Stomach (tissue), 4 donors: ENCODE measurements around the gene UTP3.

Source experiments
- EP300 ChIP-seq: sonication (generic); formaldehyde crosslinking; IDR thresholded peaks from one replicate; pipeline ENCODE4 v1.6.1; 2017; ENCODE audit warnings: antibody characterized with exemption
- POLR2A ChIP-seq, 4 donors: fragments of 450-650 bp; IDR thresholded peaks; one replicate each; pipeline ENCODE4 v1.6.1; 2016; ENCODE audit warnings: antibody characterized with exemption in 4 of 4, control low read depth in 2 of 4, mild to moderate bottlenecking in 1 of 4, moderate library complexity in 1 of 4
- POLR2AphosphoS5 ChIP-seq, 3 donors: sonication (generic); formaldehyde crosslinking; IDR thresholded peaks; one replicate each; pipeline ENCODE4 v1.6.1; 2016; ENCODE audit warnings: antibody characterized with exemption in 3 of 3
- TF ChIP-seq, protein P1 (sequence below), 7 experiments: fragments of 450-650 bp in 4 of 7; fragments of 200-600 bp in 3 of 7; sonication (generic) in 3 of 7; IDR thresholded peaks; one replicate each; pipeline ENCODE4 v1.5.1; 2016 to 2019; ENCODE audit warnings: antibody characterized with exemption in 7 of 7, control low read depth in 2 of 7, mild to moderate bottlenecking in 1 of 7

DNA sequence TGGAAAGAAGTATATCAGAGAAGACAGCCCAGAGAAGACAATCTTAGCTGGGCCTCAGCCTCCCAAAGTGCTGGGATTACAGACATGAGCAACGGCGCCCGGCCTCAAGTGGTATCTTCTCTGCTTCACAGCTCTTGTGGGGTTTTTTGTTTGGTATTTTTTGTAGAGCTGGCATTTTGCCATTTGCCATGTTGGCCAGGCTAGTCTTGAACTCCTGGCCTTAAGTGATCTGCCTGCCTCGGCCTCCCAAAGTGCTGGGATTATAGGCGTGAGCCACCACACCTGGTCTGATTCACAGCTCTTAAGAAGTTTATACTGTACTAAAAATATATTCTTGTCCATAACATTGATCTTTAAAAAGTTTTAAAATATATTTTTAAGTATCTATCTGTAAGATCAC is 12.4 kb downstream of the UTP3 start:
- TF ChIP-seq POLR2AphosphoS5 (IDR thresholded peaks at IDR 0.05) (no peak), POLR2A (IDR thresholded peaks at IDR 0.05) (no peak), EP300 (no peak)
- TF ChIP-seq, protein P1, sequence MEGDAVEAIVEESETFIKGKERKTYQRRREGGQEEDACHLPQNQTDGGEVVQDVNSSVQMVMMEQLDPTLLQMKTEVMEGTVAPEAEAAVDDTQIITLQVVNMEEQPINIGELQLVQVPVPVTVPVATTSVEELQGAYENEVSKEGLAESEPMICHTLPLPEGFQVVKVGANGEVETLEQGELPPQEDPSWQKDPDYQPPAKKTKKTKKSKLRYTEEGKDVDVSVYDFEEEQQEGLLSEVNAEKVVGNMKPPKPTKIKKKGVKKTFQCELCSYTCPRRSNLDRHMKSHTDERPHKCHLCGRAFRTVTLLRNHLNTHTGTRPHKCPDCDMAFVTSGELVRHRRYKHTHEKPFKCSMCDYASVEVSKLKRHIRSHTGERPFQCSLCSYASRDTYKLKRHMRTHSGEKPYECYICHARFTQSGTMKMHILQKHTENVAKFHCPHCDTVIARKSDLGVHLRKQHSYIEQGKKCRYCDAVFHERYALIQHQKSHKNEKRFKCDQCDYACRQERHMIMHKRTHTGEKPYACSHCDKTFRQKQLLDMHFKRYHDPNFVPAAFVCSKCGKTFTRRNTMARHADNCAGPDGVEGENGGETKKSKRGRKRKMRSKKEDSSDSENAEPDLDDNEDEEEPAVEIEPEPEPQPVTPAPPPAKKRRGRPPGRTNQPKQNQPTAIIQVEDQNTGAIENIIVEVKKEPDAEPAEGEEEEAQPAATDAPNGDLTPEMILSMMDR (IDR thresholded peaks at IDR 0.05) = no peak
